PFSK-1 (cell line): Measurements from ENCODE around the gene AANAT.

Source experiments
- FOXP2 ChIP-seq: optimal IDR thresholded peaks from 2 replicates; pipeline ENCODE3; 2011; ENCODE audit warnings: borderline replicate concordance, control low read depth, inconsistent platforms; ENCODE audit not compliant: insufficient read depth; ENCODE audit errors: extremely low read length, extremely low read depth
- POLR2AphosphoS5 ChIP-seq: IDR thresholded peaks from 2 replicates; pipeline ENCODE4 v1.6.1; 2012; ENCODE audit warnings: low read depth, mild to moderate bottlenecking, control low read depth, low read length, moderate library complexity
- SIN3A ChIP-seq: IDR thresholded peaks from 2 replicates; pipeline ENCODE4 v1.6.1; 2012; ENCODE audit warnings: mild to moderate bottlenecking, low read length, moderate library complexity, borderline replicate concordance; ENCODE audit not compliant: insufficient read depth
- TAF1 ChIP-seq: IDR thresholded peaks from 2 replicates; pipeline ENCODE4 v1.6.1; 2012; ENCODE audit warnings: low read length, control low read depth, borderline replicate concordance; ENCODE audit not compliant: insufficient read depth
- TF ChIP-seq, protein P1 (sequence below), 2 experiments: IDR thresholded peaks; 2 replicates each; pipeline versions ENCODE4 v1.6.1 to v1.8.0; 2011 to 2012; ENCODE audit warnings: low read depth in 2 of 2, low read length in 2 of 2, control low read depth in 1 of 2, inconsistent platforms in 1 of 2, mild to moderate bottlenecking in 1 of 2, moderate library complexity in 1 of 2; ENCODE audit not compliant: insufficient read depth in 1 of 2

The AANAT gene

GRCh38 chr17:76440751-76441362 is 26.5 kb upstream of the AANAT start:
- TF ChIP-seq FOXP2, result no peak
- no peak for TF ChIP-seq TAF1
- no peak for TF ChIP-seq POLR2AphosphoS5
- TF ChIP-seq SIN3A, result no peak
- TF ChIP-seq, protein P1, sequence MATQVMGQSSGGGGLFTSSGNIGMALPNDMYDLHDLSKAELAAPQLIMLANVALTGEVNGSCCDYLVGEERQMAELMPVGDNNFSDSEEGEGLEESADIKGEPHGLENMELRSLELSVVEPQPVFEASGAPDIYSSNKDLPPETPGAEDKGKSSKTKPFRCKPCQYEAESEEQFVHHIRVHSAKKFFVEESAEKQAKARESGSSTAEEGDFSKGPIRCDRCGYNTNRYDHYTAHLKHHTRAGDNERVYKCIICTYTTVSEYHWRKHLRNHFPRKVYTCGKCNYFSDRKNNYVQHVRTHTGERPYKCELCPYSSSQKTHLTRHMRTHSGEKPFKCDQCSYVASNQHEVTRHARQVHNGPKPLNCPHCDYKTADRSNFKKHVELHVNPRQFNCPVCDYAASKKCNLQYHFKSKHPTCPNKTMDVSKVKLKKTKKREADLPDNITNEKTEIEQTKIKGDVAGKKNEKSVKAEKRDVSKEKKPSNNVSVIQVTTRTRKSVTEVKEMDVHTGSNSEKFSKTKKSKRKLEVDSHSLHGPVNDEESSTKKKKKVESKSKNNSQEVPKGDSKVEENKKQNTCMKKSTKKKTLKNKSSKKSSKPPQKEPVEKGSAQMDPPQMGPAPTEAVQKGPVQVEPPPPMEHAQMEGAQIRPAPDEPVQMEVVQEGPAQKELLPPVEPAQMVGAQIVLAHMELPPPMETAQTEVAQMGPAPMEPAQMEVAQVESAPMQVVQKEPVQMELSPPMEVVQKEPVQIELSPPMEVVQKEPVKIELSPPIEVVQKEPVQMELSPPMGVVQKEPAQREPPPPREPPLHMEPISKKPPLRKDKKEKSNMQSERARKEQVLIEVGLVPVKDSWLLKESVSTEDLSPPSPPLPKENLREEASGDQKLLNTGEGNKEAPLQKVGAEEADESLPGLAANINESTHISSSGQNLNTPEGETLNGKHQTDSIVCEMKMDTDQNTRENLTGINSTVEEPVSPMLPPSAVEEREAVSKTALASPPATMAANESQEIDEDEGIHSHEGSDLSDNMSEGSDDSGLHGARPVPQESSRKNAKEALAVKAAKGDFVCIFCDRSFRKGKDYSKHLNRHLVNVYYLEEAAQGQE (IDR thresholded peaks at IDR 0.05; ENCODE audit: insufficient read depth in 1 of 2, low read depth in 2 of 2, low read length in 2 of 2), result no peak

DNA sequence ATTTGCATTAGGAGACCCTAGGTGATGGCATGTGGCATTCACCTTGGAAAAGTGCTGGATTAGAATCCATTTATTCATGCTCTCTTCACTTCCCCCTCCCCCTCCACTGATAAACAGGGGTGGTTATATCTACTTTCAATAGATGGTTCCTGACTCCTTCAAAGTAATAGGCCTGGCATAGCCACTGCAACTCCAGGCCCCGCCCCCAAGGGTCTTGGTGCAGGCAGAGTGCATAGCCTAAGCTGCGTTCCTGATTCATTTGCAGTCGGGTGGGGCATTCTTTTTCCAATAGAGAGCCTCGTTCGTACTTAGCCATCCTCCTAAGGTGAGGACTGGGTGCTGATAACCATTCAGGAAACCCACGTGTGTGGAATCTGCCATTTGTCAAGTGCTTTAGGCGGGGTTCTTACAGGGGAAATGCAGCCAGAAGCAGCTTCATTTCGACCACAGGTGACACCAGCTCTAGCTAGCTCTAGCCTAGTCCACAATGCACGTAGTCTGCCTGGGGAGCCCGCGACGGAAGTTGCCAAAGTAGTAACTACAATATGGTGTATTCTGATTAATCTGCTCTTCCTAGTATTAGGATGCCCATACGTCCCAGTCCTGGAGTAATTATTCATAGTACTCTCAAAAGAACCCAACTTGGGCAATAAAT is 25.6 kb upstream of the AANAT start:
- TF ChIP-seq, protein P1 (IDR thresholded peaks at IDR 0.05; ENCODE audit: insufficient read depth in 1 of 2, low read depth in 2 of 2, low read length in 2 of 2), result no peak
- TF ChIP-seq POLR2AphosphoS5, result no peak
- no peak for TF ChIP-seq TAF1
- TF ChIP-seq FOXP2, result no peak
- no peak for TF ChIP-seq SIN3A

DNA sequence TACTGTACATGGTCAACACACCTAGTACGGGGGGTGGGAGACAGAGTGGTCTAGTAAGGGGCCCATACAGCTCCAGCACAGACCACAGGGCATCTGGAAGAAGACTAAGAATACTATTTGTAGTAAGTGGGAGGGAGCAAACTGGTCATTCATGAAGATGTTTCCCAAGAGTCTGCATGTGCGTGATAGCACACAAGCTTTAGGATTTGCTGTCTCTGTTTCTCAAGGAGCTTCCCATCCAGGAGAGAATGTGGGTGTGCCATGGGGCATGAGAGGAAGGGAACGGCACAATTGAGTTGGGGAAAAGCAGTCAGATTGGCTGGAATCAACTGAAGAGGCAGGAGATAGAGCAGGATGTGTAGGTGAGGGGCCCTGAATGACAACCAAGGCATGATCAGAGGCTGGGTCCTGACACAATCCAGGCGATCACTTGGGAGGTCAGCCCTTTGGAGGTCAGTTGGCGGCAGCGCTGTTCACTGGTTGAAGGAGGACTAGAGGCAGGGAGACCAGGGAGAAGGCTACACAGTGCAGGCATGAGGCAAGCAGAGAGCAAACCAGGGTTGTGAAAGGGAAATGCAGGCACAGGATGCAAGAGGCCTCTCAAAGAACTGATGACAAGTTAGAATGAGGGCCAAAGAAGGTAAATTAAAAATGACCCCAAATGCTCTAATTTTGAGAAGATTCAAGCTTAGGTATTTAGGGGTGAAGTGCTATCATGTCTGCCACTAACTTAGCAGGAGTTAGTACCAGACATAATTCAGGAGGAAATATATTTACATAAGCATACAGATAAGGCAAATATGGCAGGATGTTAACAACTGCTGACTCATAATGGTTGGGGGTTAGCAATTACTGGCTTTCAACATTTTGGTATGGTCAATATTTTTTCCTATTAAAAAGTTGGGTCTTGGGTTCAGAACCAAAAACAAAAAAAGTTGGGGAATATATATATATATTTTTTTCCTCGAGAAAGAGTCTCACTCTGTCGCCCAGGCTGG is 24.8 kb upstream of the AANAT start:
- TF ChIP-seq, protein P1 (IDR thresholded peaks at IDR 0.05; ENCODE audit: insufficient read depth in 1 of 2, low read depth in 2 of 2, low read length in 2 of 2), result no peak
- no peak for TF ChIP-seq SIN3A
- no peak for TF ChIP-seq TAF1
- no peak for TF ChIP-seq POLR2AphosphoS5
- TF ChIP-seq FOXP2, result no peak

GRCh38 chr17:76444518-76445311 is 22.7 kb upstream of the AANAT start:
- TF ChIP-seq SIN3A (no peak), POLR2AphosphoS5 (no peak), TAF1 (no peak), FOXP2 (no peak)
- TF ChIP-seq, protein P1 (IDR thresholded peaks at IDR 0.05; ENCODE audit: insufficient read depth in 1 of 2, low read depth in 2 of 2, low read length in 2 of 2), result no peak
